Ramos (cell line): ENCODE results near the gene MIGA2.
"Not testable (repeated sequence)": the region's sequence is repeated elsewhere in the genome, so short reads cannot be mapped to it uniquely, and the experiment has no call there.

ENCODE experiments used
- in situ Hi-C: fragments of 300-500 bp; cut with MboI; formaldehyde crosslinking; loops from one replicate; pipeline ENCODE4 v1.14.3; 2022; ENCODE audit warnings: low sequenced_read_pairs; ENCODE audit not compliant: unreplicated experiment

Gene MIGA2

GRCh38 chr9:129111528-129112151 lies 75.2 kb downstream of the MIGA2 start:
- in situ Hi-C loops: no loop called here

DNA sequence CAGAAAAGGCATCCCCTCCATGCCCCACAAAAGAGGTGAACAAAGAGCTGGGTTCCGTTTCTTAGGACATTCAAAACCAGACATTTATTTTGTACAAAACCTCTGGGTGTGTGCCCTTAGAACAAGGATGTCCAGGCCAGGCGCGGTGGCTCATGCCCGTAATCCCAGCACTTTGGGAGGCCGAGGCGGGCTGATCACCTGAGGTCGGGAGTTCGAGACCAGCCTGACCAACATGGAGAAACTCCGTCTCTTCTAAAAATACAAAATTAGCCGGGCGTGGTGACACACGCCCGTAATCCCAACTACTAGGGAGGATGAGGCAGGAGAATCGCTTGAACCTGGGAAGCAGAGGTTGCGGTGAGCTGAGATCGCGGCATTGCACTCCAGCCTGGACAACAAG lies 76.1 kb downstream of the MIGA2 start:
- in situ Hi-C loops: not testable (repeated sequence)

DNA sequence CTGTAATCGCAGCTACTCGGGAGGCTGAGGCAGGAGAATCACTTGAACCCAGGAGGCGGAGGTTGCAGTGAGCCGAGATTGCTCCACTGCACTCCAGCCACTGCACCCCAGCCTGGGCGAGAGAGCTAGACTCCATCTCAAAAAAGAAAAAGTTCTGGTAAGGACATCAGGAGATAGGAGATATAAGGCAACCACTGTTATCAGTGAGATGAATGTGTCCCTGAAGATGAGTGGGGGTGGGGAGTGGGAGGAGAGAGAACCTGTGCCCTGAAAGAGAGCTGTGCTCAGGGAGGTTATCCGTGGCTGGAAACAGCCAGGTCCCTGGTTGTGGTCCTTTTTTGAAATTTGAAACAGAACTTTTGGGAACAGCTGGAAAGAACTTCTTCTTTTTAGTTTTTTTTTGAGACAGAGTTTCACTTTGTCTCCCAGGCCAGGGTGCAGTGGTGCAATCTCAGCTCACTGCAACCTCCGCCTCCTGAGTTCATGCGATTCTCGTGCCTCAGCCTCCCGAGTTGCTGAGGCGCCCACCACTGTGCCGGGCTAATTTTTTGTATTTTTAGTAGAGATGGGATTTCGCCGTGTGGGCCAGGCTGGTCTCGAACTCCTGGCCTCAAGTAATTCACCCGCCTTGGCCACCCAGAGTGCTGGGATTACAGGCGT lies 77.3 kb downstream of the MIGA2 start:
- in situ Hi-C loops: no loop called here

- in situ Hi-C loops: no loop called here
Observed at GRCh38 chr9:129118799-129119198, 82.4 kb downstream of the MIGA2 start.

- in situ Hi-C loops: no loop called here
Observed at GRCh38 chr9:129121483-129121882, 85.1 kb downstream of the MIGA2 start.
